CD4-positive, alpha-beta T cell treated with Interleukin-4 for 1 hour (primary cell): ENCODE measurements around the gene MS4A6E.

Experiments used
- DNase-seq, 2 donors: peaks; one replicate each; pipeline ENCODE4 v3.0.0-alpha.2; 2020 to 2022

MS4A6E gene

DNA sequence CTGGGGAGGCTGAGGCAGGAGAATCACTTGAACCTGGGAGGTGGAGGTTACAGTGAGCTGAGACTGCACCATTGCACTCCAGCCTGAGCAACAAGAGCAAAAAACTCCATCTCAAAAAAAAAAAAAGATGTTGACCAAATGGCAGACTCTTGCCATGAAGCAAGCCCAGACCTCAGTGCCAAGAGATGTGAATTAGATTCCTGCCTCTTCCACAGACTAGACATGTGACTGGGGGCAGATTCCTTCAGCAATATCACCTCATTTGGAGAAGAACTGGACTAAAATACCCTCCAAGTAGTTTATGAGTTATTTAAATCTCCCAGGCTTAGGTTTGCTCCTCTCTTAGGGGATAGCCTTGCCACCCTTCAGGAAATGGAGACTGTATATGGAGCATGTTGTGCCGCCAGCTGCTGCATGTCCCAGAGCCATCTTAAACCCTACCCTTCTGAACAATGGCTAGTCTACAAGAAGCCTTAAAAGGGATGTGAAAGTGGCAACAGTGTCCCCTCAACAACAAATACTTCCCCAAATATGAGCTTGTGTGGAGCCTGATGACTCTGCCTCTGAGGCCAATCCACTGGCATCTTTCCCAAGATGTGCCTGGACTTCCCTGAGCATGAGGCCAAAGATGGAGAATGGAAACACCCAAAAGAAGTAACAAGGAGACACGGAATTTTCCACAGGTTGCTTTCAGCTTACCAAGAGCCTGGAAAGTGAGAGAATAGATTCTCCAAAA lies 50.5 kb downstream of the MS4A6E start:
- peak; percentile 19 to 73 for DNase-seq

- DNase-seq: peak; percentile 24 to 78
Observed at GRCh38 chr11:60378354-60378753, 51.3 kb downstream of the MS4A6E start, which contains the start of gene MS4A7. MS4A7 (plus strand) TSS chr11:60378532; CDS start chr11:60383142, 4,610 bp downstream.

DNA sequence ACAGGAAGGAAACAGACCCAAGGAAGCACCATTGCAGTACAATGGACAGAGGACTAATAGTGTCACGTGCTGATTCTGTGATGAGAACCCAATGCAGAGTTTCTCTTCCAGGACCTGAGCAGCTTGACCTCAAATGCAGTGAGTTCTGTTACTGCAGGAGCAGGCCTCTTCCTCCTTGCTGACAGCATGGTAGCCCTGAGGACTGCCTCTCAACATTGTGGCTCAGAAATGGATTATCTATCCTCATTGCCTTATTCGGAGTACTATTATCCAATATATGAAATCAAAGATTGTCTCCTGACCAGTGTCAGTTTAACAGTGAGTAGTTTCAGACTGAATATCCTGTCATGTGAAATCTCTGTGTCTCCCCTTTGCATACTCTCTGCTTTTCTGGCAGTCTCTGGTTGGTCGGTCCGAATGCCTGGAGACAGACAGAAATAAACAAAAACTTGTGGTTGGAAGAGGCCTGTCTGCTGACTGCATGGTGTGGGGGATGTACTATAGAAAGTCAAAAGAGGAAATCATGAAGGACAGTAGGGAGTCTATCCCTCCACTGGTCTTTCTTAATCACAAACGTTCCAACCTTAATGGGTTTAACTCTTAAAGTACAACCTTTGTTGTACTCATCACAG lies 62.3 kb downstream of the MS4A6E start:
- DNase-seq: peak in 1 of 2 donors; percentile 76

GRCh38 chr11:60390419-60390818 lies 63.4 kb downstream of the MS4A6E start:
- no peak for DNase-seq
